Neural progenitor cell (in vitro differentiated cells): ENCODE results near the gene GPR15. TPM values are rescaled to one million over a fixed set of nuclear protein-coding genes. Genes with fewer than 3 reads are reported as not detected.

ENCODE experiments used
- DNase-seq: peaks from one replicate; pipeline ENCODE4 v3.0.0-alpha.2; 2016; ENCODE audit warnings: low spot score
- H2AFZ ChIP-seq: fragments of 200-600 bp; sonication (generic); replicated peaks from 2 replicates; pipeline ENCODE4 v1.6.1; 2016; ENCODE audit warnings: antibody characterized with exemption
- H3F3A ChIP-seq: fragments of 200-600 bp; sonication (generic); 2 replicates; pipeline ENCODE4 v1.6.1; 2016; ENCODE audit warnings: antibody characterized with exemption, low read depth
- H3K27ac ChIP-seq: fragments of 200-600 bp; sonication (generic); 2 replicates; pipeline ENCODE4 v1.5.1; 2016; ENCODE audit warnings: mild to moderate bottlenecking
- H3K27me3 ChIP-seq: fragments of 200-600 bp; sonication (generic); 2 replicates; pipeline ENCODE4 v1.6.1; 2016; ENCODE audit warnings: mild to moderate bottlenecking, moderate library complexity
- H3K36me3 ChIP-seq: fragments of 200-600 bp; sonication (generic); 2 replicates; pipeline ENCODE4 v1.5.1; 2016
- H3K4me1 ChIP-seq: fragments of 200-600 bp; sonication (generic); 2 replicates; pipeline ENCODE4 v1.6.1; 2016; ENCODE audit warnings: mixed run types
- H3K4me2 ChIP-seq: fragments of 200-600 bp; sonication (generic); 2 replicates; pipeline ENCODE4 v1.6.1; 2016
- H3K4me3 ChIP-seq: fragments of 200-600 bp; sonication (generic); 2 replicates; pipeline ENCODE4 v1.5.1; 2016
- H3K79me2 ChIP-seq: fragments of 200-600 bp; sonication (generic); 2 replicates; pipeline ENCODE4 v1.6.1; 2016; ENCODE audit warnings: low read depth
- H3K9ac ChIP-seq: fragments of 200-600 bp; sonication (generic); 2 replicates; pipeline ENCODE4 v1.6.1; 2016
- H3K9me3 ChIP-seq: fragments of 200-600 bp; sonication (generic); 2 replicates; pipeline ENCODE4 v1.5.1; 2016; ENCODE audit warnings: low read depth
- H4K20me1 ChIP-seq: fragments of 200-600 bp; sonication (generic); 2 replicates; pipeline ENCODE4 v1.6.1; 2016; ENCODE audit warnings: low read depth
- H3K27ac Mint-ChIP-seq: 3 replicates; pipeline ENCODE4 v1.8.0; 2021; ENCODE audit warnings: mixed read lengths
- H3K27me3 Mint-ChIP-seq: 2 replicates; pipeline ENCODE4 v1.8.0; 2022; ENCODE audit warnings: low read depth, mild to moderate bottlenecking, inconsistent platforms, moderate library complexity, mixed read lengths; ENCODE audit not compliant: insufficient read depth
- H3K36me3 Mint-ChIP-seq: 3 replicates; pipeline ENCODE4 v1.8.0; 2021; ENCODE audit warnings: mixed read lengths
- H3K4me1 Mint-ChIP-seq: 3 replicates; pipeline ENCODE4 v1.8.0; 2021; ENCODE audit warnings: mixed read lengths
- H3K4me3 Mint-ChIP-seq: 3 replicates; pipeline ENCODE4 v1.8.0; 2021; ENCODE audit warnings: mild to moderate bottlenecking, moderate library complexity, mixed read lengths
- H3K9me3 Mint-ChIP-seq: 3 replicates; pipeline ENCODE4 v1.8.0; 2020; ENCODE audit warnings: mixed read lengths
- EZH2 ChIP-seq: fragments of 200-600 bp; sonication (generic); IDR thresholded peaks from 2 replicates; pipeline ENCODE4 v1.6.1; 2017; ENCODE audit warnings: antibody characterized with exemption, mild to moderate bottlenecking, moderate library complexity
- EZH2phosphoT487 ChIP-seq: fragments of 200-600 bp; sonication (generic); IDR thresholded peaks from 2 replicates; pipeline ENCODE4 v1.6.1; 2017; ENCODE audit warnings: antibody characterized with exemption
- small RNA-seq: library from RNA; depleted of rRNA; stranded (forward); fragments of <200 nt; gene quantifications from one replicate; pipeline ENCODE3, GENCODE V24; 2015
- total RNA-seq: library from RNA; depleted of rRNA; stranded (reverse); fragments of >200 nt; gene quantifications from 2 replicates; pipeline ENCODE4 v1.2.3, GENCODE V29; 2015; ENCODE audit warnings: low replicate concordance
- TF ChIP-seq, protein P1 (sequence below): fragments of 200-600 bp; sonication (generic); IDR thresholded peaks from 2 replicates; pipeline ENCODE4 v1.5.1; 2017; ENCODE audit warnings: antibody characterized with exemption, mild to moderate bottlenecking

Gene GPR15
- total RNA-seq, 1 donor from 2014 or later, result not detected

- Mint-ChIP-seq H3K36me3 (peaks cover 27% of the 10 kb centered on the region), H3K27ac (no peak overlapping the region), H3K4me1 (peaks cover 7% of the 10 kb centered on the region), H3K27me3 (no peaks in the 10 kb centered on the region), H3K9me3 (no peaks in the 10 kb centered on the region), H3K4me3 (no peak overlapping the region)
- H4K20me1 ChIP-seq, result no peaks in the 10 kb centered on the region
- no peaks in the 10 kb centered on the region for H3K27me3 ChIP-seq
- no peak for TF ChIP-seq EZH2phosphoT487
- TF ChIP-seq, protein P1, sequence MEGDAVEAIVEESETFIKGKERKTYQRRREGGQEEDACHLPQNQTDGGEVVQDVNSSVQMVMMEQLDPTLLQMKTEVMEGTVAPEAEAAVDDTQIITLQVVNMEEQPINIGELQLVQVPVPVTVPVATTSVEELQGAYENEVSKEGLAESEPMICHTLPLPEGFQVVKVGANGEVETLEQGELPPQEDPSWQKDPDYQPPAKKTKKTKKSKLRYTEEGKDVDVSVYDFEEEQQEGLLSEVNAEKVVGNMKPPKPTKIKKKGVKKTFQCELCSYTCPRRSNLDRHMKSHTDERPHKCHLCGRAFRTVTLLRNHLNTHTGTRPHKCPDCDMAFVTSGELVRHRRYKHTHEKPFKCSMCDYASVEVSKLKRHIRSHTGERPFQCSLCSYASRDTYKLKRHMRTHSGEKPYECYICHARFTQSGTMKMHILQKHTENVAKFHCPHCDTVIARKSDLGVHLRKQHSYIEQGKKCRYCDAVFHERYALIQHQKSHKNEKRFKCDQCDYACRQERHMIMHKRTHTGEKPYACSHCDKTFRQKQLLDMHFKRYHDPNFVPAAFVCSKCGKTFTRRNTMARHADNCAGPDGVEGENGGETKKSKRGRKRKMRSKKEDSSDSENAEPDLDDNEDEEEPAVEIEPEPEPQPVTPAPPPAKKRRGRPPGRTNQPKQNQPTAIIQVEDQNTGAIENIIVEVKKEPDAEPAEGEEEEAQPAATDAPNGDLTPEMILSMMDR, result no peak
- TF ChIP-seq EZH2, result no peak
- H3K9ac ChIP-seq, result no peak overlapping the region
- no peak overlapping the region for H3K27ac ChIP-seq
- H3F3A ChIP-seq, result no peaks in the 10 kb centered on the region
- no peaks in the 10 kb centered on the region for H3K4me1 ChIP-seq
- no peaks in the 10 kb centered on the region for H3K9me3 ChIP-seq
- no peak overlapping the region for H2AFZ ChIP-seq
- H3K4me3 ChIP-seq, result no peak overlapping the region
- DNase-seq, result no peak
- H3K4me2 ChIP-seq, result no peak overlapping the region
- peaks cover 5% of the 10 kb centered on the region for H3K36me3 ChIP-seq
- no peaks in the 10 kb centered on the region for H3K79me2 ChIP-seq
Measured at GRCh38 chr3:98583766-98584165, 52.0 kb downstream of the GPR15 start.

Small RNA genes within 50 kb of the gene (small RNA-seq; reads per million reads assigned to genes)
- gene RPL38P4, result not detected

Other genes starting within 250 kb of the GPR15 start
- gene OR5H2, start 249.5 kb upstream of the GPR15 start, total RNA-seq, result not detected in 2 replicates
- gene OR5K4, start 178.1 kb upstream of the GPR15 start, total RNA-seq, result not detected in 2 replicates
- gene OR5K3, start 141.3 kb upstream of the GPR15 start, total RNA-seq, result not detected in 2 replicates
- gene OR5K1, start 68.8 kb upstream of the GPR15 start, total RNA-seq, result not detected in 2 replicates
- not detected in 2 replicates for gene OR5K2, start 34.3 kb upstream of the GPR15 start, total RNA-seq
- gene CLDND1, start 9.1 kb upstream of the GPR15 start, total RNA-seq, result 110 and 176 TPM in 2 replicates
- 26.3 and 31.3 TPM in 2 replicates for gene CPOX, start 61.6 kb downstream of the GPR15 start, total RNA-seq
- gene ST3GAL6, start 231.4 kb downstream of the GPR15 start, total RNA-seq, result 13.5 and 18.6 TPM in 2 replicates